M059J (cell line): ENCODE data around the gene HBA2. TPM values are rescaled to one million over a fixed set of nuclear protein-coding genes. Genes with fewer than 3 reads are reported as not detected.
"Not testable (repeated sequence)": the region's sequence is repeated elsewhere in the genome, so short reads cannot be mapped to it uniquely, and the experiment has no call there.

ENCODE experiments used
- DNase-seq: peaks from one replicate; pipeline ENCODE4 v3.0.0-alpha.2; 2012; ENCODE audit warnings: low read depth
- total RNA-seq: library from RNA; depleted of rRNA; stranded (reverse); fragments of >200 nt; shearing (Covaris generic); gene quantifications from 2 replicates; pipeline ENCODE4 v1.2.3, GENCODE V29; 2014; rRNA removed

Gene HBA2
- total RNA-seq = 1.4 TPM in 1 of 2 replicates, not detected in the other

DNA sequence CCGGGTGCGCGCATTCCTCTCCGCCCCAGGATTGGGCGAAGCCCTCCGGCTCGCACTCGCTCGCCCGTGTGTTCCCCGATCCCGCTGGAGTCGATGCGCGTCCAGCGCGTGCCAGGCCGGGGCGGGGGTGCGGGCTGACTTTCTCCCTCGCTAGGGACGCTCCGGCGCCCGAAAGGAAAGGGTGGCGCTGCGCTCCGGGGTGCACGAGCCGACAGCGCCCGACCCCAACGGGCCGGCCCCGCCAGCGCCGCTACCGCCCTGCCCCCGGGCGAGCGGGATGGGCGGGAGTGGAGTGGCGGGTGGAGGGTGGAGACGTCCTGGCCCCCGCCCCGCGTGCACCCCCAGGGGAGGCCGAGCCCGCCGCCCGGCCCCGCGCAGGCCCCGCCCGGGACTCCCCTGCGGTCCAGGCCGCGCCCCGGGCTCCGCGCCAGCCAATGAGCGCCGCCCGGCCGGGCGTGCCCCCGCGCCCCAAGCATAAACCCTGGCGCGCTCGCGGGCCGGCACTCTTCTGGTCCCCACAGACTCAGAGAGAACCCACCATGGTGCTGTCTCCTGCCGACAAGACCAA, at the start of gene HBA2:
Gene HBA2 (plus strand): TSS at position 503 of the 568 bp plus-strand sequence. CDS start 37 bp downstream, at position 540.
- DNase-seq = not testable (repeated sequence)

DNA sequence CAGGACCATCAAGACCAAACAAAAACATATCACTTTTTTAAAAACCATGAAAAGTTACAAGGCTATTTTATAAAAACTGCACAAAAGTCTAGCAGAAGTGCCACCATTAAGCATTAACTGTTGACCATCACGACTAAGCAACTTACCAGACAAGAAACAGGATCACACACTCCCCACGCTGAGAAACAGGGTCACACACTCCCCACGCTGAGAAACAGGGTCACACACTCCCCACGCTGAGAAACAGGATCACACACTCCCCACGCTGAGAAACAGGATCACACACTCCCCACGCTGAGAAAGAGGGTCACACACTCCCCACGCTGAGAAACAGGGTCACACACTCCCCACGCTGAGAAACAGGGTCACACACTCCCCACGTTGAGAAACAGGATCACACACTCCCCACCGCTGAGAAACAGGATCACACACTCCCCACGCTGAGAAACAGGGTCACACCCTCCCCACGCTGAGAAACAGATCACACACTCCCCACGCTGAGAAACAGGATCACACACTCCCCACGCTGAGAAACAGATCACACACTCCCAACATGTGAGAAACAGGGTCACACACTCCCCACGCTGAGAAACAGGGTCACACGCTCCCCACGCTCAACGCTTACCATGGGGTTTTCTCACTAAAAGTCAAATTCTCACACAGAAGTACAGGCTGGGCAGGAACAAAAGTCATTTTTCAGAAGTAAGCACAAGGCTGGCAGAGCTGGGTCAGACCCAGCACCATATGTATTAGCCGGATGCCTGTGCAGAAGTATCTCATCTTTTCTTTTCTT, 48.9 kb upstream of the HBA2 start:
- DNase-seq = not testable (repeated sequence)

DNA sequence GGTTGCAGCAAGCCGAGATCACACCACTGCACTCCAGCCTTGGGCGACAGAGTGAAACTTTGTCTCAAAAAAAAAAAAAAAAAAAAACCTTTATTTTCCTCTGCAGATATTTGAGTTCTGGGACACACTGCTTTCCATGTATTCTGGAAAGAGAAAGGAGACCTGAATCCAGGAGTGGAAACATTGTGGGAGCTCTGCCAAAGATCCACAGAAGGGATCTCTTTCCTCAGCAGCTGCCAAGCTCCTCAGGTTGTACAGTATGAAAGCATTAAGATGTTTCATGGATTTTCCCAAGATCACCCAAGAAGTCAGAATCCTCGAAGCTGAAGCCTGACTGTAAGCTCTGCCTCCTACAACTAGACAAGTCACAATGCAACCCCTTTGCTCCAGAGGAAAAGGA, 47.7 kb upstream of the HBA2 start:
- DNase-seq = no peak

DNA sequence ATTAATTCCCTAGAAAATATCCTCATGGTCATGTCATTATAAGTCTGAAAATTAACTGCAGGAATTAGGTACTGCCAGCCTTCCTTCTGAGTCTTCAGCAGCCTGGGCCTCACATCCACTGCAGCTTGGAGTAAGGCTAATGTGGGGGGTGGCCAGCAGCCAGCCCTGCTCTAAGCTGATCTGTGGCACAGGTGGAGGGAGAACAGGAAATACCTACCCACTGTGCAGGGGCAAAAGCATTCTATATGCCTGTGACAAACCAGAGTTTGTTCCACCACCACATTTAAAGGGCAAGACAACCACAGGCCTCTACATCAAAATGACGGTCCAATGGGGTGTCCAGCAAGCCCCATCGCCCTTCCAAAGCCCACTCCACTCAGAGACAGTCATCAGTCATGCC, 43.6 kb upstream of the HBA2 start:
- no peak for DNase-seq

DNA sequence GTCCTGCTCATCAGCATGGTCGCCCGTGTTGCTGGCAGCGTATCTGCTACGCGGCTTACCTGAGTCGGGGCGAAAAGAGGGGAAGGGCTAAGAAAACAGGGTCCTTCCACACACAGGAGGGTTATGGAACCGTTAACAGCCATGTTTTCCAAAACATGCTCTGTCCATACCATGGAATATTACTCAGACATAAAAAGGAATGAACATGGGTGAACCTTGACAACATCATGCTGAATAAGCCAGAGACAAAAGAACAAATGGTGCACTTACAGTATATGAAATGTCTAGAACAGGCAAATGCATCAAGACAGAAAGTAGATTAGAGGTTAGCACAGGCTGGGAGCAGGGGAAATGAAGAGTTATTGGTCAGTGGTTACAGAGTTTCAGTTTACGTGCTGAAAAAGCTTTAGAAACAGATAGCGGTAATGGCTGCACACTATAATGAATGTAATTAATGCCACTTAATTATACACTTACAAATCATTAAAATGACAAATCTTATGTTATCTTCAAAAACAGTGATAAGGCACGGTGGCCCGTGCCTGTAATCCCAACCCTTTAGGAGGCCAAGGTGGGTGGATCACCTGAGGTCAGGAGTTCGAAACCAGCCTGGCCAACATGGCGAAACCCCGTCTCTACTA, 42.0 kb upstream of the HBA2 start:
- no peak for DNase-seq

DNA sequence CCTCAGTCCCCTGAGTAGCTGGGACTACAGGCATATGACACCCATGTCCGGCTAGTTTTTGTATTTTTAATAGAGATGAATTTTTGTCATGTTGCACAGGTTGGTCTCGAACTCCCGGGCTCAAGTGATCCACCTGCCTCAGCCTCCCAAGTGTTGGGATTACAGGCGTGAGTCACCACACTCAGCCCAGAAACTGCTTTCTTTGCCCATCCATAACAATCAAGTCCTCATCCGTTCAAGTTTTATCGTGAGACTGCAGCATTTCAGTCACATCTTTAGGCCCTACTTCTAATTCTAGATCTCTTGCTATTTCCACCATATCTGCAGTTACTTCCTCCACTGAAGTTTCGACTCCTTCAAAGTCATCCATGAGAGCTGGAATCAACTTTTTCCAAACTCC, 40.6 kb upstream of the HBA2 start:
- no peak for DNase-seq

DNA sequence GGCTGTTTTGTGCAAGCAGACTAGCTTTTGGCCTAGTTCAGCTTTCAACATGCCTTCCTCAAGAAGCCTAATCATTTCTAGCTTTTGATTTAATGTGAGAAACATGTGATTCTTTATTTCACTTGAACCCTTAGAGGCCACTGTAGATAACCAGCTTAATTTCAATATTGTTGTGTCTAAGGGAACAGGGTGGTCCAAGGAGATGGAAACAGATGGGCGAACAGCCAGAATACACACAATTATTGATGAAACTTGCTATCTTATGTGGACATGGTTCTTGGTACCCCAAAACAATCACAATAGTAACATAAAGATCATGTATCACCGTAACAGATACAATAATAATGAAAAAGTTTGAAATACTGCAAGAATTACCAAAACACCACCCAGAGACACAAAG, 39.0 kb upstream of the HBA2 start:
- no peak for DNase-seq

DNA sequence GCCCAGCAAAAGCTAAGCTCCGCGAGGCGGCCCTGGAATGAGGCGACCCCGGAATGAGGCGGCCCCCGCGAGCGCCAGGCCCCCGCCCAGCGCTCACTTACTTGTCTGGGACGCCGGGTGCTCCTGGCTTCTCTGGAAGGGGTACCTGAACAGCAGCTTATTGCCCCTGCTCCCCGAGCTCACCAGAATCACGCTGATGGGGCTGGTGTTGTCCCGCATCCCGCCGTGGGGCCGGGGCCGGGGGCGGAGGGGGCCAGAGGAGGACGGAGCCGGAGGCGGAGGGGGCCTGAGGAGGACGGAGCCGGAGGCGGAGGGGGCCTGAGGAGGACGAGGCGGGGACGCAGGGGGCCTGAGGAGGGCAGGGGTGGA, 34.6 kb upstream of the HBA2 start:
- DNase-seq = no peak

DNA sequence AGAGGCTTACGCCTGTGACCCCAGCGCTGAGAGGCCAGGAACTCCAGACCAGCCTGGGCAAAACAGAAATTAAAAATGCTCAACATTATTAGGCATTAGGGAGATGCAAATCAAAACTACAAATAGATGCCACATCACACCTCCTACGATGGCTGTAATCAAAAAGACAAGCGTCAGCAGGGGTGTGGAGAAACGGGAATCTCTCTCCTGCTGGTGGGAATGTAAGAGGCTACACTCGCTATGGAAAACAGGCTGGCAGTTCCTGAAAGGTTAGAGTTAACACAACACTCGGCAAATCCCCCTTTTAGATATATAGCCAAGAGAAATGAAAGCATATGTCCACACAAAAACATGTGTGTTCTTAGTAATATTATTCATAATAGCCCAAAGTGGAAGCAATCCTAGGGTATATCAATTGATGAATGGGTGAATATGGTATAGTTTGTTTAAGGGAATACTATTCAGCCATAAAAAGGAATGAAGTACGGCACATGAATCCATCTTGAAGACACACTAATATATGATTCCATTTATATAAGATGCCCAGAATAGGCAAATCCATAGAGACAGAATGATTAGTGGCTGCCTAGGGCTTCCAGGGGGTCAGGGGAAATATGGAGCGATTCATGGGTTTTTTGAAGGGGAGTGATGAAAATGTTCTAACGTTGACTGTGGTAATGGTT, 32.4 kb upstream of the HBA2 start:
- no peak for DNase-seq

DNA sequence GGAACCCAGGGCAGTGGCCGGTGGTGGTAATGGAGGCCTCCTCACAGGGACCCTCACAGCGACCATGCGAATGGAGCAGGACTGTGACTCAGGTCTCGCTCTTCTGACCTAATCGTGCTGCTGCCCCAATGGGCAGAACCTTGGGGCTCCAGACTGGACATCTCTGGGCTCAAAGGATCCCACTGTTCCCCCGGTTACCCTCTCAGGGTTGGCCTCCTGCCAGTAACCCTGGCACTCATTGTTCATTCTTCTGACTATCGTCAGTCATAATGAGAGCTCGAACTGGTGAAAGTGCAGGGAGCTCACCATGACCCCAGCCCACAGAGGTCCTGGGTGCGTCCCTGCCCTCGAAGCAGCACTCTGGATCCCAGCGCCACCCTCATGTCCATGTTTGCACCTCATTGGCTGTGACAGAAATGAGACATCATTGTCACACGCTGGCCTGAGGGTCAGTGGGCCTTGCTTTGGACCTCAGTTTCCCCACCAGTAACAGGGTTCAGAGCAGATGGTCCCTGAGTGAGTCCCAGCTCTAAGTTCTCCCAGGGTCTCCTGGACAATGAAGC, 30.2 kb upstream of the HBA2 start:
- no peak for DNase-seq

DNA sequence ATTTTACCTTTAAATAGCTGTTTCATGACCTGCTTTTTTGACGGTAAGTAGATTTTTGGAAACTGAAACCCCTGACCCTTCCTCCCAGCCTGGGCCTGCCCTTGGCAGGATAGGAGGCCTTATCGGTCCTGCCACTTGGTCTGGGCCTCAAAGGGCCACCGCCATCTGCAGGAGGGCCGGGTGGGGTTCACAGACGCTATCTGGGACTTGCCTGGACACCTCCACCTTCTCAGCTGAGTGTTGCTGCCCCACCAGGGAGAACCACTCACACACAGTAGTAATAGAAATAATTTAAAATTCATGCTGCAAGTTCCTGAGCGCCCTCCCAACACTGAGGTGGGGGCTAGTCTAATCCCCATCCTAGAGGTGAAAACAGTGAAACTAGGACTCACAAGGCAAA, 29.6 kb upstream of the HBA2 start:
- no peak for DNase-seq

DNA sequence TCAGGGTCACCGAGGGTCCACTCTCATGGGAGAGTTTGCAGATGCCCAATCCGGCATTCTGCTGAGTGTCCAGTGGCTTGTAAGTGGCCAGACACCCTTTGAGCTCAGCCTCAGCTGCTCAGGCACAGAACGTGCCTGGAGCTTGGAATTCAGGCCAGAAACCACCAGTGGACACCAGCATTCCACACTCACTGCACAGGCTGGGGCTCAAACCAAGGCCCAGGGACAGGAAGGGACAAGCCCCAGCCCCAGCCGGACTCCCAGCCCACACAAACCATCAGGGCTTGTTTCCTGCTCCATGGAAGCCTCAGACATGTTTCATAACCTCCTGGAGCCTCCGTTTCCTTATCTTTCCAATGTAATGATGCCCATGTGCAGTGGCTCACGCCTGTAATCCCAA, 29.2 kb upstream of the HBA2 start:
- no peak for DNase-seq

DNA sequence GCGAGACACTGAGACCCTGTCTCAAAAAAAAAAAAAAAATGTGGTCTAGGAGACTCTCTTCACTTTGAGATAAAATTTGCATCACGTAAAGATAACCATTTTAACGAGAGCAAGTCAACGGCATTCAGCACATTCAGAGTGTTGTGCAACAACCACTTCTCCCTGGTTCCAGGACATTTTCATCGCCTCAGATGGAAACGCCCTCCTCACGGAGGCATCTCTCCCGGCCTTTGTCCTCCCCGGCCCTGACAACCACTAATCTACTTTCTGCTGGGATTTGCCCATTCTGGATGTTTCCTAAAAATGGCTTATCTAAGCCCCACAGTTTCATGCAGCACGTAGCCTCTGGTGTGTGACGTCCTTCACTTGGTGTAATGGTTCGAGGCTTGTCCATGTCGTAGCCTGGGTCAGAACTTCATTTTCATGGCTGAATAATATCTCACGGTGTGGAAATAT, 27.9 kb upstream of the HBA2 start:
- no peak for DNase-seq

DNA sequence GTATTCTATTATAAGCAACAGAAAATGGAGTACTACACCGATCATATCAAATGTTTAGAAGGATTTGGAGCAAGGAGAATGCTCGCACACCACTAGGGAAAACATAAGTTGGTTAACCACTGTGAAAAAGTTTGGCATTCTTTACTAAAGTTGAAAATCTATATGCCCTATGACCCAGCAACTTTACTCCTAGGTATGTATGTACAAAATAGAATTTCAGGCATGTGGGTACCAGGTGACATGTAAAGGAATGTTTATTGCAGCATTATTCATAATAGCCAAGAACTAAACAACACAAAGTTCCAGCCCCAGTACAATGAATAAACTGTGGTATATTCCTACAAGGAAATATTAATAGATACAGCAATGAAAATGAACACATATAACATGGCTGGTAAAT, 26.0 kb upstream of the HBA2 start:
- no peak for DNase-seq

DNA sequence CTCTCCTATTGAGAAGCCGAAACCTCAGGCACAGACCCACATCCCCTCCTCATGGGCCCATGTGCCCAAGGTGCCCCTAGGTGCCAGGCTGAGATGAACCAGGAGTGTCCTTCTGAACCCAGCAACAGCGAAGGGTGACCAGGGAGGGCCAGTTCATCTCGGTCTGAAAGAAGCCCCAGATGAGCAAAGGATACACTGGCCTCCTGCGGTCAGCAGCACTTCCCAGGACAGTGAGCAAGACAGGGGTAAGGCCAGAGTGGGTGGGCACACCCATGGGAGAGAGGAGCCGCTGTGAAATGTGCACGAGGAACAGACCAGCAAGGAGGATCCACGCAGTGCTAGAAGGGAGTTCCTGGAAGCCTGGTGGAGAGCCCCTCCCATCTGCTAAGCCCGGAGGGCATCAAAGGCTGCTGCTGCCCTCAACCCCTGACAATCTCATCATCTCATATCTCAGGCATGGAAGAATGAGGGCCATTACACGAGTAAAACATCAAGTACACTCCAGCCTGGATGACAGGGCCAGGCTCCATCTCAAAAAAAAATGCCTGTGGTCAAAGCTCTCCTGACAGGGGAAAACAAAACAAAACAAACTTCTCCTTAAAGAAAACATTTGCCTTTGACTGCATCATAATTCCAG, 23.5 kb upstream of the HBA2 start:
- DNase-seq = peak; percentile 76

DNA sequence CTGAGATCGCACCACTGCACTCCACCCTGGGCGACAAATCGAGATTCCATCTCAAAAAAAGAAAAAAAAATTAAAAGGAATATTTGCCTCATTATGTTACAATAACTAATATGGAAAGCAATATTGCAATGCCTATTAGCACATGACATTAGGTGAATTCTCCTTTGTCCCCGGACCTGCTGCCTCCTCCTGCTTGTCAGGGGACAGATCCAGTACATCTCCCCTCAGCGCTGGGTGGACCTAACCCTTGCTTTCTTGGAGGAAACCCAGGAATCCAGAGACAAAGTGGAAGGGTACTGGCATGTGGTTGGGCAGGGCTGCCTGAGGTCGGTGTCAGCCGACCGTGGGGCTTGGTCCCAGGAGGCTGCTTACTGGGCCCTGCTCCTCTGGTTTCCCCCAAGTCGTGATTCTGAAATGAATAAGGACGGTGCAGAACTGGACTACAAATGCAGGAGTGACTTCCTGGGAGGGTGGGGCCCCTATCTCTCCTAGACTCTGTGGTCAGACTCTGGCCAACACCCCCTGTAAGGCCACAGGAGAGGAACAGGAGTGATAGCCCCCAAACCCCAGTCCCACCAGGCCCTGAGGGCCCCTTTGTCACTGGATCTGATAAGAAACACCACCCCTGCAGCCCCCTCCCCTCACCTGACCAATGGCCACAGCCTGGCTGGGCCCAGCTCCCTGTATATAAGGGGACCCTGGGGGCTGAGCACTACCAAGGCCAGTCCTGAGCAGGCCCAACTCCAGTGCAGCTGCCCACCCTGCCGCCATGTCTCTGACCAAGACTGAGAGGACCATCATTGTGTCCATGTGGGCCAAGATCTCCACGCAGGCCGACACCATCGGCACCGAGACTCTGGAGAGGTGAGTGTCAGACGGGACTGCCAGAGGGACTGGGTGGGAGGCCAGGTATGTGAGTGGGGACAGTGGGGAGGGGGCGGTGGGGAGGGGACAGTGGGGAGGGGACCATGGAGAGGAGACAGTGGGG, 20.2 kb upstream of the HBA2 start, which contains the start of gene HBZ:
Gene HBZ (plus strand): TSS at position 504 of the 988 bp plus-strand sequence. CDS start 266 bp downstream, at position 770.
- no peak for DNase-seq

DNA sequence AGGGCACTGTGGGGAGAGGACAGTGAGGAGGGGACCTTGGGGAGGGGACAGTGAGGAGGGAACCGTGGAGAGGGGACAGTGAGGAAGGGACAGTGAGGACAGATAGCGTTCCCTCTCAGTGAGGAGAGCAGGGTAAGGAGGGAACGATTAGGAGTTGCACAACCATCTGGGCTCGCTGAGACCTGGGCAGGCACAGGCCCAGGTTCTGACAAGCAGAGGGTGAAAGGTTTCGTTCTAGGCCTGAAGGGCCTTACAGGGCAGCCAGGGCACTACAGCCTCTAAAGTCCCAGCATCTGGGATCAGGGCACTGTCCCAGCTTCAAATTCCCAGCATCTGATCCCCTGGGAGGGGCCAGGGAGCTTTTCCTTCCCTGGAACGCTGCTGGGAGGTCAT, 19.6 kb upstream of the HBA2 start:
- DNase-seq = not testable (repeated sequence)

DNA sequence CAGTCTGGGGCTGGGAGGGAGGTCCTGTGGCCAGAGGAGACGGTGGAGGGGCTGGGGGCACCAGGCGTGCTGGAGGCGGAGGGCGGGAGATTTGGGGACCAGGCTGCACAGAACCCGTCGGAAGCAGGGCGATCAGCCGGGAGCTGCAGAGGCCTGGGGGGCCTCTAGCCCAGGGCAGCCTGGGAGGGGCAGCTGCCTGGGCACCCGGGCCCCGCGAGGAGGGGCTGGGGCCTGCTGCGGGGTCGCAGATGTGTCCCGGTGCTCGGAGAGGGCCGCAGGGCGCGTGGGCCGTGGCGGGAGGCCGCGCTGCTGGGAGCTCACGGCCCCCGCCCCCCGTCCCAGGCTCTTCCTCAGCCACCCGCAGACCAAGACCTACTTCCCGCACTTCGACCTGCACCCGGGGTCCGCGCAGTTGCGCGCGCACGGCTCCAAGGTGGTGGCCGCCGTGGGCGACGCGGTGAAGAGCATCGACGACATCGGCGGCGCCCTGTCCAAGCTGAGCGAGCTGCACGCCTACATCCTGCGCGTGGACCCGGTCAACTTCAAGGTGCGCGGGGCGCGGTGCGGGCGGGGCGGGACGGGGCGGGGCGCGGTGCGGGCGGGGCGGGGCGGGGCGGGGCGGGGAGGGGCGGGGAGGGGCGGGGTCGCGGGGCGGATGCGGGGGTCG, 19.0 kb upstream of the HBA2 start:
- not testable (repeated sequence) for DNase-seq

DNA sequence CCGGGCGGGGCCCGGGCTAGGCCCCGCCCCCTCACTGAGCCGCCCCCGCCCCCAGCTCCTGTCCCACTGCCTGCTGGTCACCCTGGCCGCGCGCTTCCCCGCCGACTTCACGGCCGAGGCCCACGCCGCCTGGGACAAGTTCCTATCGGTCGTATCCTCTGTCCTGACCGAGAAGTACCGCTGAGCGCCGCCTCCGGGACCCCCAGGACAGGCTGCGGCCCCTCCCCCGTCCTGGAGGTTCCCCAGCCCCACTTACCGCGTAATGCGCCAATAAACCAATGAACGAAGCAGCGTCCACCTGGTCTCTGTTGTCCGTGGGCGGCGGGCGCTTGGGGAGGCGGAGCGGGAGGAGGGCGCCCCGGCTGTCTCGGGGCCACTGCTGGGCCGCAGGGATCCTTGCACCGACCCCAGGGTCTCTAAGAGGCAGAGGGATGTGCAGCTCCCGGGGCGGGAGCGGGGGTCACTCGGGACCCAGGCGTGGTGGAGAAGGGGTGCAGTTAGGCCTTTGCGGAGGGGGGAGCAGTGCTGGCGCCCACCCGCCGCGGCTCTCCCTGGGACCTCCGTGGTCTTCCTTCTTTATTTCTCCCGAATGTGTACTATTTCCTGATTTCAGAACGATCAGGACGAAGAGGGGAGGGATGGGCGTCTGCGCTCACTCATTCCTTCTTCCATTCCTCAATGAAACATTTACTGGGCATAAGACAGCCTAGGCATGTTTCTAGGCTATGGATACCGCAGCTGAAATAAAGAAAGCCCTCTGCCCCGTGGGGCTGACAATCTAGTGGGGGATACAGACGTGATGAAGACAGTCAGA, 18.3 kb upstream of the HBA2 start:
- no peak for DNase-seq
